Smooth muscle cell (in vitro differentiated cells): ENCODE results near the gene SIX6. TPM values are rescaled to one million over a fixed set of nuclear protein-coding genes. Genes with fewer than 3 reads are reported as not detected.

Source experiments
- polyA plus RNA-seq: library from polyadenylated mRNA; unstranded; fragments of >200 nt; fragmentation: Nextera tagmentation; extraction: Ambion mirVana; gene quantifications from 2 replicates; pipeline ENCODE4 v1.2.1, GENCODE V29; 2016
- small RNA-seq: library from RNA; depleted of rRNA; stranded (forward); fragments of <200 nt; gene quantifications from one replicate; pipeline ENCODE3, GENCODE V24; 2014
- total RNA-seq: library from RNA; depleted of rRNA; stranded (reverse); fragments of >200 nt; gene quantifications from 2 replicates; pipeline ENCODE4 v1.2.3, GENCODE V29; 2014

Gene SIX6
- total and polyA plus RNA-seq, 2 experiments from 2014 or later = not detected

Small RNA genes lying within 50 kb of the gene (small RNA-seq; reads per million reads assigned to genes)
- gene AL049874.4 = not detected

Other genes with a start within 250 kb of the SIX6 start
- 1.3 TPM in 1 of 2 replicates, not detected in the other for gene C14orf39, start 23.1 kb upstream of the SIX6 start, total RNA-seq
- 0.63 TPM in 1 of 2 replicates, not detected in the other for gene C14orf39, start 23.1 kb upstream of the SIX6 start, polyA plus RNA-seq
- 0.54 TPM in 1 of 2 replicates, not detected in the other for gene SIX1, start 140.3 kb downstream of the SIX6 start, total RNA-seq
- not detected in 2 replicates for gene SIX1, start 140.3 kb downstream of the SIX6 start, polyA plus RNA-seq
- gene SIX4, start 215.2 kb downstream of the SIX6 start, total RNA-seq = 12.3 and 13.3 TPM in 2 replicates
- gene SIX4, start 215.2 kb downstream of the SIX6 start, polyA plus RNA-seq = 1.3 and 2.1 TPM in 2 replicates
- gene MNAT1, start 225.6 kb downstream of the SIX6 start, total RNA-seq = 48.8 and 62.7 TPM in 2 replicates
- gene MNAT1, start 225.6 kb downstream of the SIX6 start, polyA plus RNA-seq = 28.1 and 31.6 TPM in 2 replicates